Activated CD4-positive, alpha-beta T cell treated with anti-CD3 and anti-CD28 coated beads, Interleukin-2, amount 50 U/mL, for 4 hours (primary cell): ENCODE measurements around the gene FZD8.
"Not testable (repeated sequence)": the region's sequence is repeated elsewhere in the genome, so short reads cannot be mapped to it uniquely, and the experiment has no call there.

ENCODE experiments used
- DNase-seq, 2 experiments: peaks; one replicate each; pipeline ENCODE4 v3.0.0-alpha.2; 2020

FZD8 gene

GRCh38 chr10:35642035-35642792 is at the start of gene FZD8:
TSS of gene FZD8 (minus strand) at chr10:35642296. CDS start at chr10:35641429, 867 bp downstream.
- peak; percentile 62 for DNase-seq

GRCh38 chr10:35691522-35692236 is 49.6 kb upstream of the FZD8 start:
- DNase-seq: no peak

GRCh38 chr10:35690534-35690933 is 48.4 kb upstream of the FZD8 start:
- DNase-seq: no peak

GRCh38 chr10:35685858-35686257 is 43.8 kb upstream of the FZD8 start:
- not testable (repeated sequence) for DNase-seq

GRCh38 chr10:35685402-35685801 is 43.3 kb upstream of the FZD8 start:
- DNase-seq: no peak

GRCh38 chr10:35684586-35684985 is 42.5 kb upstream of the FZD8 start:
- DNase-seq: no peak

- DNase-seq: no peak
These were observed 33.8 kb upstream of the FZD8 start for GRCh38 chr10:35675846-35676245.

GRCh38 chr10:35674843-35675242 is 32.7 kb upstream of the FZD8 start:
- DNase-seq: no peak

- DNase-seq: no peak
These were observed 27.0 kb upstream of the FZD8 start for GRCh38 chr10:35668865-35669650.

GRCh38 chr10:35667971-35668370 is 25.9 kb upstream of the FZD8 start:
- DNase-seq: no peak

- no peak for DNase-seq
These were observed 25.3 kb upstream of the FZD8 start for GRCh38 chr10:35667270-35667889.

GRCh38 chr10:35661236-35661635 is 19.1 kb upstream of the FZD8 start:
- no peak for DNase-seq

GRCh38 chr10:35659456-35659855 is 17.4 kb upstream of the FZD8 start:
- no peak for DNase-seq

GRCh38 chr10:35657621-35658020 is 15.5 kb upstream of the FZD8 start:
- no peak for DNase-seq

GRCh38 chr10:35652824-35653223 is 10.7 kb upstream of the FZD8 start:
- DNase-seq: no peak

GRCh38 chr10:35650894-35651293 is 8.8 kb upstream of the FZD8 start:
- DNase-seq: no peak

- no peak for DNase-seq
These were observed 2.2 kb upstream of the FZD8 start for GRCh38 chr10:35644050-35644950.

GRCh38 chr10:35643151-35644049 is 1.3 kb upstream of the FZD8 start:
- no peak for DNase-seq

GRCh38 chr10:35642793-35643114 is 658 bp upstream of the FZD8 start:
- no peak for DNase-seq

- DNase-seq: no peak
These were observed 441 bp downstream of the FZD8 start for GRCh38 chr10:35641676-35642034.
